Liver (tissue), 9 donors: ENCODE data around the gene STK32C. TPM values are rescaled to one million over a fixed set of nuclear protein-coding genes. Genes with fewer than 3 reads are reported as not detected.

ENCODE experiments used
- DNase-seq: peaks from one replicate; pipeline ENCODE4 v3.0.0-alpha.2; 2017; ENCODE audit warnings: low spot score
- H3K27ac ChIP-seq, 2 donors: one replicate each; pipeline ENCODE4 v1.7.0; 2013; ENCODE audit warnings: inconsistent platforms in 2 of 2, low read length in 2 of 2, control low read depth in 1 of 2, low read depth in 1 of 2, mild to moderate bottlenecking in 1 of 2
- H3K27me3 ChIP-seq, 4 donors: one replicate each; pipeline versions ENCODE4 v1.6.1 to v1.7.0; 2013; ENCODE audit warnings: low read length in 3 of 4, inconsistent platforms in 1 of 4, mild to moderate bottlenecking in 1 of 4, moderate library complexity in 1 of 4; ENCODE audit not compliant: control insufficient read depth in 4 of 4, insufficient read depth in 4 of 4
- H3K36me3 ChIP-seq, 4 donors: one replicate each; pipeline versions ENCODE4 v1.6.1 to v1.7.0; 2013; ENCODE audit warnings: low read length in 3 of 4, mild to moderate bottlenecking in 3 of 4, low read depth in 1 of 4, moderate library complexity in 1 of 4; ENCODE audit not compliant: control insufficient read depth in 4 of 4, insufficient read depth in 3 of 4
- H3K4me1 ChIP-seq, 4 donors: one replicate each; pipeline versions ENCODE4 v1.6.1 to v1.7.0; 2013; ENCODE audit warnings: low read length in 3 of 4, mild to moderate bottlenecking in 3 of 4, moderate library complexity in 1 of 4; ENCODE audit not compliant: control insufficient read depth in 4 of 4, insufficient read depth in 4 of 4
- H3K4me3 ChIP-seq, 3 donors: one replicate each; pipeline versions ENCODE4 v1.6.1 to v1.7.0; 2013; ENCODE audit warnings: low read length in 3 of 3, control low read depth in 1 of 3, low read depth in 1 of 3, mild to moderate bottlenecking in 1 of 3
- H3K9ac ChIP-seq, 2 donors: one replicate each; pipeline ENCODE4 v1.7.0; 2013; ENCODE audit warnings: low read length in 2 of 2, mild to moderate bottlenecking in 2 of 2, moderate library complexity in 2 of 2, control low read depth in 1 of 2, low read depth in 1 of 2
- H3K9me3 ChIP-seq, 4 donors: one replicate each; pipeline versions ENCODE4 v1.6.1 to v1.7.0; 2013; ENCODE audit warnings: low read length in 3 of 4; ENCODE audit not compliant: control insufficient read depth in 4 of 4
- ATF3 ChIP-seq: IDR thresholded peaks from 2 replicates; pipeline ENCODE4 v1.6.1; 2016; ENCODE audit warnings: antibody characterized with exemption
- CTCF ChIP-seq: fragments of 150-350 bp; IDR thresholded peaks from 2 replicates; pipeline ENCODE4 v1.5.1; 2017; ENCODE audit warnings: improper control_type of control experiment, low read depth, low read length; ENCODE audit not compliant: missing input control
- EGR1 ChIP-seq, 2 donors: IDR thresholded peaks; 2 replicates each; pipeline ENCODE4 v1.6.1; 2016 to 2018; ENCODE audit warnings: antibody characterized with exemption in 2 of 2, low read depth in 2 of 2
- FOXA1 ChIP-seq: IDR thresholded peaks from 2 replicates; pipeline ENCODE4 v1.6.1; 2016; ENCODE audit warnings: antibody characterized with exemption
- GABPA ChIP-seq, 2 donors: IDR thresholded peaks in 1 of 2; conservative IDR thresholded peaks in 1 of 2; 2 replicates each; pipeline ENCODE4 v1.6.1; 2016; ENCODE audit warnings: antibody characterized with exemption in 2 of 2, mild to moderate bottlenecking in 1 of 2, moderate library complexity in 1 of 2
- HNF4A ChIP-seq, 2 donors: conservative IDR thresholded peaks; 2 replicates each; pipeline ENCODE4 v1.6.1; 2016; ENCODE audit warnings: antibody characterized with exemption in 2 of 2, mild to moderate bottlenecking in 2 of 2
- HNF4G ChIP-seq: IDR thresholded peaks from 2 replicates; pipeline ENCODE4 v1.6.1; 2016; ENCODE audit warnings: antibody characterized with exemption
- JUND ChIP-seq, 2 donors: IDR thresholded peaks; 2 replicates each; pipeline ENCODE4 v1.6.1; 2016; ENCODE audit warnings: antibody characterized with exemption in 2 of 2
- MAX ChIP-seq: IDR thresholded peaks from 2 replicates; pipeline ENCODE4 v1.6.1; 2016; ENCODE audit warnings: antibody characterized with exemption
- NR2F2 ChIP-seq: IDR thresholded peaks from 2 replicates; pipeline ENCODE4 v1.6.1; 2016; ENCODE audit warnings: antibody characterized with exemption
- RAD21 ChIP-seq, 2 donors: IDR thresholded peaks; 2 replicates each; pipeline ENCODE4 v1.6.1; 2016; ENCODE audit warnings: antibody characterized with exemption in 2 of 2, mild to moderate bottlenecking in 2 of 2
- RXRA ChIP-seq, 2 donors: IDR thresholded peaks; 2 replicates each; pipeline ENCODE4 v1.6.1; 2017 to 2018; ENCODE audit warnings: antibody characterized with exemption in 2 of 2, mild to moderate bottlenecking in 1 of 2
- SP1 ChIP-seq: IDR thresholded peaks from 2 replicates; pipeline ENCODE4 v1.6.1; 2018; ENCODE audit warnings: antibody characterized with exemption, mild to moderate bottlenecking
- TAF1 ChIP-seq: conservative IDR thresholded peaks from 2 replicates; pipeline ENCODE4 v1.6.1; 2016; ENCODE audit warnings: antibody characterized with exemption, mild to moderate bottlenecking
- YY1 ChIP-seq: IDR thresholded peaks from 2 replicates; pipeline ENCODE4 v1.6.1; 2016; ENCODE audit warnings: antibody characterized with exemption, mild to moderate bottlenecking
- ZBTB33 ChIP-seq: IDR thresholded peaks from 2 replicates; pipeline ENCODE4 v1.6.1; 2016; ENCODE audit warnings: antibody characterized with exemption
- WGBS: extraction: QIAGEN DNeasy Blood & Tissue Kit; methylation state at CpG from one replicate; pipeline ENCODE4 v1.1.7; 2013; 5-methylcytosine and 5-hydroxymethylcytosine counted together
- polyA plus RNA-seq, 2 donors: library from polyadenylated mRNA; stranded (reverse) in 1 of 2; unstranded in 1 of 2; fragments of 200-250 nt in 1 of 2; fragments of >200 nt in 1 of 2; fragmentation: Nextera tagmentation in 1 of 2; extraction: Ambion mirVana in 1 of 2; gene quantifications; one replicate each; pipeline versions ENCODE4 v1.2.1 to v1.2.3, GENCODE V29; 2013 to 2015
- total RNA-seq, 2 donors: library from RNA; depleted of rRNA; stranded (reverse); fragments of >200 nt; gene quantifications; one replicate each; pipeline ENCODE4 v1.2.3, GENCODE V29; 2014
- donor health status: healthy.
- donor health status: healthy.
- donor health status: healthy.
- donor health status: healthy.
- donor health status: healthy.

The STK32C gene
- total and polyA plus RNA-seq, 4 donors = 1.8 to 4.6 (median 2.2) TPM

GRCh38 chr10:132313305-132313704, 5.6 kb upstream of the STK32C start:
- peaks cover 0 to 4% (median 0%) of the 10 kb centered on the region in 4 donors for H3K9me3 ChIP-seq
- H3K4me1 ChIP-seq = peaks cover 0 to 6% (median 3%) of the 10 kb centered on the region in 4 donors
- DNase-seq = no peak
- no peak overlapping the region for H3K27ac ChIP-seq
- WGBS = 86% methylated on average over 12 of the region's 12 CpGs
- H3K36me3 ChIP-seq = no peaks in the 10 kb centered on the region
- H3K4me3 ChIP-seq = no peak overlapping the region
- TF ChIP-seq ZBTB33 (no peak), EGR1 (IDR thresholded peaks at IDR 0.05; ENCODE audit: low read depth in 2 of 2) (no peak), HNF4G (no peak), YY1 (no peak), CTCF (no peak), ATF3 (no peak), TAF1 (no peak), FOXA1 (no peak), MAX (no peak)
- no peaks in the 10 kb centered on the region for H3K27me3 ChIP-seq
- no peak overlapping the region for H3K9ac ChIP-seq

- no peak overlapping the region for H3K4me3 ChIP-seq
- H3K9me3 ChIP-seq = peaks cover 0 to 4% (median 0%) of the 10 kb centered on the region in 4 donors
- no peak overlapping the region for H3K27ac ChIP-seq
- no peak for TF ChIP-seq EGR1 (IDR thresholded peaks at IDR 0.05; ENCODE audit: low read depth in 2 of 2)
- H3K27me3 ChIP-seq = no peaks in the 10 kb centered on the region
- no peaks in the 10 kb centered on the region for H3K36me3 ChIP-seq
- no peak for DNase-seq
- WGBS = 66% methylated on average over 18 of the region's 18 CpGs
- peaks cover 6 to 18% (median 10%) of the 10 kb centered on the region in 4 donors for H3K4me1 ChIP-seq
- H3K9ac ChIP-seq = no peak overlapping the region
Observed at GRCh38 chr10:132311338-132311939, 3.7 kb upstream of the STK32C start.

GRCh38 chr10:132310701-132311337, 3.1 kb upstream of the STK32C start:
- H3K27me3 ChIP-seq = no peaks in the 10 kb centered on the region
- H3K9me3 ChIP-seq = peaks cover 0 to 4% (median 0%) of the 10 kb centered on the region in 4 donors
- WGBS = 81% methylated on average over 17 of the region's 17 CpGs
- no peaks in the 10 kb centered on the region for H3K36me3 ChIP-seq
- no peak overlapping the region for H3K9ac ChIP-seq
- H3K4me1 ChIP-seq = peaks cover 6 to 18% (median 10%) of the 10 kb centered on the region in 4 donors
- H3K27ac ChIP-seq = no peak overlapping the region
- DNase-seq = no peak
- H3K4me3 ChIP-seq = no peak overlapping the region
- no peak for TF ChIP-seq ATF3
- no peak for TF ChIP-seq HNF4G
- no peak for TF ChIP-seq RAD21 (IDR thresholded peaks at IDR 0.05)
- no peak for TF ChIP-seq TAF1
- TF ChIP-seq JUND (IDR thresholded peaks at IDR 0.05) = no peak
- no peak for TF ChIP-seq YY1
- no peak for TF ChIP-seq EGR1 (IDR thresholded peaks at IDR 0.05; ENCODE audit: low read depth in 2 of 2)
- no peak for TF ChIP-seq MAX
- no peak for TF ChIP-seq RXRA (IDR thresholded peaks at IDR 0.05)
- no peak for TF ChIP-seq NR2F2
- no peak for TF ChIP-seq HNF4A (conservative IDR thresholded peaks at IDR 0.05)
- TF ChIP-seq GABPA (IDR thresholded peaks at IDR 0.05 in 1 of 2, conservative IDR thresholded peaks at IDR 0.05 in 1 of 2) = no peak
- TF ChIP-seq CTCF = no peak
- TF ChIP-seq FOXA1 = no peak
- no peak for TF ChIP-seq SP1
